ENCODE data around the gene SIPA1L3. TPM values are rescaled to one million over a fixed set of nuclear protein-coding genes. Genes with fewer than 3 reads are reported as not detected.

Gene SIPA1L3
- total RNA-seq, 1 donor from 2014 or later: 9.3 TPM

GRCh38 chr19:37964109-37964508 lies 57.1 kb downstream of the SIPA1L3 start:
- intact Hi-C loops (cut with DNase I): no loop called here
- no peak for DNase-seq (ENCODE audit: missing footprints)
- ATAC-seq: no peak

GRCh38 chr19:37966211-37966661 lies 59.2 kb downstream of the SIPA1L3 start:
- intact Hi-C loops (cut with DNase I): no loop called here
- DNase-seq (ENCODE audit: missing footprints) (no peak), ATAC-seq (no peak)

- ATAC-seq: no peak
Observed at GRCh38 chr19:37966662-37967231, 59.7 kb downstream of the SIPA1L3 start.

GRCh38 chr19:37969695-37970094 lies 62.7 kb downstream of the SIPA1L3 start:
- intact Hi-C loops (cut with DNase I): no loop called here
- DNase-seq (ENCODE audit: missing footprints) (no peak), ATAC-seq (no peak)

More at GRCh38 chr19:37966662-37967231, 59.7 kb downstream of the SIPA1L3 start:
- no peak for DNase-seq (ENCODE audit: missing footprints)
- intact Hi-C loops (cut with DNase I): no loop called here

- intact Hi-C loops (cut with DNase I): no loop called here
- ATAC-seq: no peak
Observed at GRCh38 chr19:37970699-37971098, 63.7 kb downstream of the SIPA1L3 start.

GRCh38 chr19:37972803-37973202 lies 65.8 kb downstream of the SIPA1L3 start:
- intact Hi-C loops (cut with DNase I): no loop called here
- ATAC-seq (no peak), DNase-seq (ENCODE audit: missing footprints) (no peak)

More at GRCh38 chr19:37970699-37971098, 63.7 kb downstream of the SIPA1L3 start:
- no peak for DNase-seq (ENCODE audit: missing footprints)

- intact Hi-C loops (cut with DNase I): no loop called here
- DNase-seq (ENCODE audit: missing footprints): no peak
- ATAC-seq: no peak
Observed at GRCh38 chr19:37973666-37974065, 66.7 kb downstream of the SIPA1L3 start.

GRCh38 chr19:37975071-37975470 lies 68.1 kb downstream of the SIPA1L3 start:
- ATAC-seq (no peak), DNase-seq (ENCODE audit: missing footprints) (no peak)
- intact Hi-C loops (cut with DNase I): no loop called here

GRCh38 chr19:37975596-37976515 lies 68.8 kb downstream of the SIPA1L3 start:
- intact Hi-C loops (cut with DNase I): no loop called here
- DNase-seq (ENCODE audit: missing footprints): no peak
- ATAC-seq: no peak

GRCh38 chr19:37977391-37977790 lies 70.4 kb downstream of the SIPA1L3 start:
- ATAC-seq: no peak
- intact Hi-C loops (cut with DNase I): no loop called here
- no peak for DNase-seq (ENCODE audit: missing footprints)

- no peak for ATAC-seq
- DNase-seq (ENCODE audit: missing footprints): no peak
- intact Hi-C loops (cut with DNase I): no loop called here
Observed at GRCh38 chr19:37977992-37978391, 71.0 kb downstream of the SIPA1L3 start.

GRCh38 chr19:37979547-37980082 lies 72.6 kb downstream of the SIPA1L3 start:
- no peak for ATAC-seq
- intact Hi-C loops (cut with DNase I): no loop called here
- no peak for DNase-seq (ENCODE audit: missing footprints)

- intact Hi-C loops (cut with DNase I): no loop called here
- no peak for ATAC-seq
- DNase-seq (ENCODE audit: missing footprints): no peak
Observed at GRCh38 chr19:37980419-37981170, 73.6 kb downstream of the SIPA1L3 start.

GRCh38 chr19:37981785-37982475 lies 74.9 kb downstream of the SIPA1L3 start:
- intact Hi-C loops (cut with DNase I): no loop called here
- DNase-seq (ENCODE audit: missing footprints): no peak
- no peak for ATAC-seq

GRCh38 chr19:37982655-37983054 lies 75.6 kb downstream of the SIPA1L3 start:
- ATAC-seq (no peak), DNase-seq (ENCODE audit: missing footprints) (no peak)
- intact Hi-C loops (cut with DNase I): no loop called here

- DNase-seq (ENCODE audit: missing footprints): no peak
- ATAC-seq: no peak
- intact Hi-C loops (cut with DNase I): no loop called here
Observed at GRCh38 chr19:37983153-37983552, 76.1 kb downstream of the SIPA1L3 start.

- DNase-seq (ENCODE audit: missing footprints) (no peak), ATAC-seq (no peak)
- intact Hi-C loops (cut with DNase I): no loop called here
Observed at GRCh38 chr19:37983916-37984315, 76.9 kb downstream of the SIPA1L3 start.

- ATAC-seq (no peak), DNase-seq (ENCODE audit: missing footprints) (no peak)
- intact Hi-C loops (cut with DNase I): no loop called here
Observed at GRCh38 chr19:37986048-37986750, 79.2 kb downstream of the SIPA1L3 start.
